Measurements from ENCODE around the gene HIVEP3. TPM values are rescaled to one million over a fixed set of nuclear protein-coding genes. Genes with fewer than 3 reads are reported as not detected.

Gene HIVEP3
- total and polyA plus RNA-seq, 7 donors = 0.70 to 3.4 (median 2.1) TPM

- WGBS, 3 donors = 56 to 68% (median 63%) methylated on average over 7 of the region's 7 CpGs
- no peak for TF ChIP-seq CTCF (IDR thresholded peaks at IDR 0.05)
- intact Hi-C loops (cut with DNase I) = no loop called here
These were observed 43.8 kb downstream of the HIVEP3 start for GRCh38 chr1:41874903-41875411.

GRCh38 chr1:41874151-41874719, 44.5 kb downstream of the HIVEP3 start:
- no peak for TF ChIP-seq CTCF (IDR thresholded peaks at IDR 0.05)
- DNase-seq (no peak), ATAC-seq (no peak)
- Histone ChIP-seq H3K27me3 (ENCODE audit: insufficient read depth in 3 of 3, low read length in 2 of 3) (no peaks in the 10 kb centered on the region), H3K27ac (no peak overlapping the region), H3K4me1 (peaks cover 21% of the 10 kb centered on the region), H3K36me3 (ENCODE audit: insufficient read depth in 1 of 2, low read depth in 1 of 2) (no peaks in the 10 kb centered on the region), H3K9me3 (no peaks in the 10 kb centered on the region), H3K4me3 (no peak overlapping the region)
- 89 to 93% (median 91%) methylated on average over 6 of the region's 6 CpGs for WGBS, 3 donors
- intact Hi-C loops (cut with DNase I) = no loop called here

More at GRCh38 chr1:41874903-41875411, 43.8 kb downstream of the HIVEP3 start:
- DNase-seq (no peak), ATAC-seq (peak; percentile 6 to 40 (median 30))
- Histone ChIP-seq H3K27ac (no peak overlapping the region), H3K9me3 (no peaks in the 10 kb centered on the region), H3K4me1 (peaks cover 21% of the 10 kb centered on the region), H3K4me3 (no peak overlapping the region), H3K36me3 (ENCODE audit: insufficient read depth in 1 of 2, low read depth in 1 of 2) (no peaks in the 10 kb centered on the region), H3K27me3 (ENCODE audit: insufficient read depth in 3 of 3, low read length in 2 of 3) (no peaks in the 10 kb centered on the region)

- WGBS, 3 donors = 89 to 92% (median 90%) methylated on average over 4 of the region's 4 CpGs
- TF ChIP-seq CTCF (IDR thresholded peaks at IDR 0.05) = no peak
- DNase-seq (no peak), ATAC-seq (no peak)
- H3K4me3 ChIP-seq = no peak overlapping the region
- H3K4me1 ChIP-seq = peaks cover 13% of the 10 kb centered on the region
- intact Hi-C loops (cut with DNase I) = no loop called here
- no peaks in the 10 kb centered on the region for H3K9me3 ChIP-seq
- H3K36me3 ChIP-seq (ENCODE audit: insufficient read depth in 1 of 2, low read depth in 1 of 2) = no peaks in the 10 kb centered on the region
- no peaks in the 10 kb centered on the region for H3K27me3 ChIP-seq (ENCODE audit: insufficient read depth in 3 of 3, low read length in 2 of 3)
- H3K27ac ChIP-seq = no peak overlapping the region
These were observed 46.6 kb downstream of the HIVEP3 start for GRCh38 chr1:41872074-41872473.

DNA sequence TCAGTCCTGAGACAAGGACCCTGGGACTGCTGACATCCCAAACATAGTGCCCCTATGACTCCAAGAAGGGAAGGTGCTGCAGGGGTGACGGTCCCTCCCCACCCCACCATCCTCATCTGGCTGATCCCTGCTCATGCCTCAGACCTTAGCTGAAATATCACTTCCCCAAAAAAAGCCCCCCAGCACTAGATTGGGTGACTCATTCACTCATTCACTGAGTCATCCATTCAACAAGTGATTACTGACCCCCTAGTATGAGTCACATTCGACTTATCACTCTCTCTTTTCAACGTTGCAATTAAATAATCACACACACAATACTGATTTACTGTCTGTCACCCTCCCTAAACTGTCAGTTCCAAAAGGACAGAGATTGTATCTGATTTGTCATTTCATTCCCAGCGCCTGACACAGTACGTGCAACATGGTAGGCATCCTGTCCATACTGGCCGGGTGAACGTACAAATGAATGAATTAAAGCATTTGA, 48.6 kb downstream of the HIVEP3 start:
- peaks cover 10% of the 10 kb centered on the region for H3K4me1 ChIP-seq
- no peaks in the 10 kb centered on the region for H3K9me3 ChIP-seq
- no peaks in the 10 kb centered on the region for H3K27me3 ChIP-seq (ENCODE audit: insufficient read depth in 3 of 3, low read length in 2 of 3)
- no peak overlapping the region for H3K27ac ChIP-seq
- H3K4me3 ChIP-seq = no peak overlapping the region
- ATAC-seq = peak in 1 of 4 donors; percentile 26
- no peaks in the 10 kb centered on the region for H3K36me3 ChIP-seq (ENCODE audit: insufficient read depth in 1 of 2, low read depth in 1 of 2)
- no peak for DNase-seq
- no peak for TF ChIP-seq CTCF (IDR thresholded peaks at IDR 0.05)
- WGBS, 3 donors = 62 to 83% (median 73%) methylated on average over 7 of the region's 7 CpGs
- intact Hi-C loops (cut with DNase I) = no loop called here
